ENCODE data around the gene PAK3. TPM values are rescaled to one million over a fixed set of nuclear protein-coding genes. Genes with fewer than 3 reads are reported as not detected.

The PAK3 gene
- polyA plus RNA-seq, 4 donors = under 0.01 to 0.53 (median 0.51) TPM; not detected in 1

DNA sequence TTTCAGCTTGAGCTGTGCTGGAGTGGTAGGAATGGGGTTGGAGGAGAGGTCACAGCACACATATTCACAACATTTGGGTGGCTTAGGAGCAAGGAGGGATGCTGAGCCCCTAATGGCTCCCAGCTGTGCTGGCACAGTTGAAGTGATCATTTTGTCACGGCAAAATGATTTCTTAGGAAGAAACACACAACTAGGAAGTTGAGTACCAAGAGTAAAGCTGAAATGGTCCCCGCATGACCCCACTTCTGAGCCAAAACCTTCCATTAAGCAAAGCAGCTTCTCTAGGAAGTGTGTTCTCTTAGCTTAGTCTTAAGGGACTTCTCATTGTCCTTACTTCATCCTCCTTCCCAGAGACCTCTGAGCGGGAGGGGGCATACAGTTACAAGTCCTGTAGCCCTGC lies 161.7 kb downstream of the PAK3 start:
- no peaks in the 10 kb centered on the region for H3K4me1 ChIP-seq (ENCODE audit: control insufficient read depth in 3 of 3, insufficient read depth in 2 of 3, low read depth in 1 of 3, low read length in 2 of 3)
- no peak for FAIRE-seq
- no peak for DNase-seq

DNA sequence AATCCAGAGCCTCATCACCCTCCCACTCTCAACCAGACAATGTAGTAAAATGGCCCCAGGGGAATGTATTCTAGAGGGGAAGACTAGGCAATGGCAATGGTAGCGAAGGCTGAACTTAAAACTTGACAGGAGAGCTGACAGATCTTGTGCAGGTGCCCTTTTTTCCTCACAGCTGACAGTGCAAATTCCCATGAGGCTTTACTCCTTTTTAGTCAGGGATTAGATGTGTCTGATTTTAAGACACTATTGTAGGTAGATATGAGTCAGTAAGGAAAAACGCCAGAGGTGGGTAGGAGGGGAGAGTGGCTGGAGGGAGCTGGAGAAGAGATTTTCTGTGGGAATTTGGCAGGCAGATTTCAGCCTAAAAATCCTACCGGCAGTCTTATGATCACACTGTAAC lies 163.6 kb downstream of the PAK3 start:
- Histone ChIP-seq H3K4me1 (ENCODE audit: control insufficient read depth in 3 of 3, insufficient read depth in 2 of 3, low read depth in 1 of 3, low read length in 2 of 3) (no peaks in the 10 kb centered on the region), H3K4me3 (ENCODE audit: low read depth in 1 of 3, low read length in 3 of 3) (no peak overlapping the region), H3K27me3 (ENCODE audit: control insufficient read depth in 3 of 3, insufficient read depth in 3 of 3, low read length in 3 of 3) (no peaks in the 10 kb centered on the region), H3K36me3 (ENCODE audit: control insufficient read depth in 3 of 3, insufficient read depth in 2 of 3, low read depth in 1 of 3, low read length in 3 of 3) (no peaks in the 10 kb centered on the region), H3K27ac (ENCODE audit: low read depth in 1 of 3, low read length in 2 of 3) (no peak overlapping the region), H3K9me3 (ENCODE audit: control insufficient read depth in 2 of 2, insufficient read depth in 1 of 2, low read depth in 1 of 2, low read length in 1 of 2) (no peaks in the 10 kb centered on the region)
- 56 to 82% (median 67%) methylated on average over 3 of the region's 3 CpGs for WGBS, 3 donors
- FAIRE-seq = no peak
- no peak for DNase-seq

More for the DNA sequence above, 161.7 kb downstream of the PAK3 start:
- Histone ChIP-seq H3K9me3 (ENCODE audit: control insufficient read depth in 2 of 2, insufficient read depth in 1 of 2, low read depth in 1 of 2, low read length in 1 of 2) (no peaks in the 10 kb centered on the region), H3K27ac (ENCODE audit: low read depth in 1 of 3, low read length in 2 of 3) (no peak overlapping the region), H3K27me3 (ENCODE audit: control insufficient read depth in 3 of 3, insufficient read depth in 3 of 3, low read length in 3 of 3) (no peaks in the 10 kb centered on the region), H3K4me3 (ENCODE audit: low read depth in 1 of 3, low read length in 3 of 3) (no peak overlapping the region), H3K36me3 (ENCODE audit: control insufficient read depth in 3 of 3, insufficient read depth in 2 of 3, low read depth in 1 of 3, low read length in 3 of 3) (no peaks in the 10 kb centered on the region)
- 63 to 70% (median 70%) methylated on average over 3 of the region's 3 CpGs for WGBS, 3 donors

DNA sequence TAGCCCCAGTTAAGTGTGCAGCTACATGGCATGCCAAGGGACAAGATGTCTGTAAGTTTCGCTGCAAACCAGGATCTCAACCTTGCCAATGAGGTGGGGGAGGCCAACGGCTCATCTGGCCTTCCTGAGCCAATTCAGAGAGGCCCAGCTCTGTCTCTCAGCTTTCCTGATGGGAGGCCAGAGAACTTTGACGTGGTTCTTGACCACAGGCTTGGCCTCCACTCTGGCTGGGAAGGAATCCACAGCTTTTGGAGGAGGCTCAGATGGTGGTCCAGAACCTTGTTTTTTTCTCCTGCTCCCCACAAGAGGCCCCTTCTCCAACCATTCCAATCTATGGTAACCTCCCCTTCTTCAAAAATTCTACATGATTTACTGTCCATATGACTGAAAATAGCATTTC lies 164.5 kb downstream of the PAK3 start:
- no peak overlapping the region for H3K27ac ChIP-seq (ENCODE audit: low read depth in 1 of 3, low read length in 2 of 3)
- no peaks in the 10 kb centered on the region for H3K4me1 ChIP-seq (ENCODE audit: control insufficient read depth in 3 of 3, insufficient read depth in 2 of 3, low read depth in 1 of 3, low read length in 2 of 3)
- 46 to 71% (median 69%) methylated on average over 3 of the region's 3 CpGs for WGBS, 3 donors
- DNase-seq = no peak
- H3K4me3 ChIP-seq (ENCODE audit: low read depth in 1 of 3, low read length in 3 of 3) = no peak overlapping the region
- H3K36me3 ChIP-seq (ENCODE audit: control insufficient read depth in 3 of 3, insufficient read depth in 2 of 3, low read depth in 1 of 3, low read length in 3 of 3) = no peaks in the 10 kb centered on the region
- no peaks in the 10 kb centered on the region for H3K27me3 ChIP-seq (ENCODE audit: control insufficient read depth in 3 of 3, insufficient read depth in 3 of 3, low read length in 3 of 3)
- no peak for FAIRE-seq
- no peaks in the 10 kb centered on the region for H3K9me3 ChIP-seq (ENCODE audit: control insufficient read depth in 2 of 2, insufficient read depth in 1 of 2, low read depth in 1 of 2, low read length in 1 of 2)

GRCh38 chrX:111262086-111262485 lies 166.1 kb downstream of the PAK3 start:
- Histone ChIP-seq H3K27ac (ENCODE audit: low read depth in 1 of 3, low read length in 2 of 3) (no peak overlapping the region), H3K4me3 (ENCODE audit: low read depth in 1 of 3, low read length in 3 of 3) (no peak overlapping the region), H3K4me1 (ENCODE audit: control insufficient read depth in 3 of 3, insufficient read depth in 2 of 3, low read depth in 1 of 3, low read length in 2 of 3) (no peaks in the 10 kb centered on the region), H3K36me3 (ENCODE audit: control insufficient read depth in 3 of 3, insufficient read depth in 2 of 3, low read depth in 1 of 3, low read length in 3 of 3) (no peaks in the 10 kb centered on the region), H3K9me3 (ENCODE audit: control insufficient read depth in 2 of 2, insufficient read depth in 1 of 2, low read depth in 1 of 2, low read length in 1 of 2) (no peaks in the 10 kb centered on the region), H3K27me3 (ENCODE audit: control insufficient read depth in 3 of 3, insufficient read depth in 3 of 3, low read length in 3 of 3) (peaks cover 0 to 1% (median 0%) of the 10 kb centered on the region in 3 donors)
- WGBS, 3 donors = 51 to 60% (median 57%) methylated on average over 3 of the region's 3 CpGs
- FAIRE-seq (no peak), DNase-seq (no peak)

- WGBS, 3 donors = 69 to 75% (median 69%) methylated on average over 2 of the region's 2 CpGs
- Histone ChIP-seq H3K27ac (ENCODE audit: low read depth in 1 of 3, low read length in 2 of 3) (no peak overlapping the region), H3K36me3 (ENCODE audit: control insufficient read depth in 3 of 3, insufficient read depth in 2 of 3, low read depth in 1 of 3, low read length in 3 of 3) (no peaks in the 10 kb centered on the region), H3K27me3 (ENCODE audit: control insufficient read depth in 3 of 3, insufficient read depth in 3 of 3, low read length in 3 of 3) (peaks cover 0 to 5% (median 0%) of the 10 kb centered on the region in 3 donors), H3K4me3 (ENCODE audit: low read depth in 1 of 3, low read length in 3 of 3) (no peak overlapping the region), H3K9me3 (ENCODE audit: control insufficient read depth in 2 of 2, insufficient read depth in 1 of 2, low read depth in 1 of 2, low read length in 1 of 2) (no peaks in the 10 kb centered on the region), H3K4me1 (ENCODE audit: control insufficient read depth in 3 of 3, insufficient read depth in 2 of 3, low read depth in 1 of 3, low read length in 2 of 3) (no peaks in the 10 kb centered on the region)
- FAIRE-seq (no peak), DNase-seq (no peak)
These were observed 168.4 kb downstream of the PAK3 start for GRCh38 chrX:111264385-111264784.

- DNase-seq (no peak), FAIRE-seq (no peak)
- Histone ChIP-seq H3K36me3 (ENCODE audit: control insufficient read depth in 3 of 3, insufficient read depth in 2 of 3, low read depth in 1 of 3, low read length in 3 of 3) (no peaks in the 10 kb centered on the region), H3K4me1 (ENCODE audit: control insufficient read depth in 3 of 3, insufficient read depth in 2 of 3, low read depth in 1 of 3, low read length in 2 of 3) (no peaks in the 10 kb centered on the region), H3K4me3 (ENCODE audit: low read depth in 1 of 3, low read length in 3 of 3) (no peak overlapping the region), H3K27me3 (ENCODE audit: control insufficient read depth in 3 of 3, insufficient read depth in 3 of 3, low read length in 3 of 3) (peaks cover 0 to 5% (median 0%) of the 10 kb centered on the region in 3 donors), H3K27ac (ENCODE audit: low read depth in 1 of 3, low read length in 2 of 3) (no peak overlapping the region), H3K9me3 (ENCODE audit: control insufficient read depth in 2 of 2, insufficient read depth in 1 of 2, low read depth in 1 of 2, low read length in 1 of 2) (no peaks in the 10 kb centered on the region)
- 73 to 82% (median 74%) methylated on average over 2 of the region's 2 CpGs for WGBS, 3 donors
These were observed 169.5 kb downstream of the PAK3 start for GRCh38 chrX:111265486-111265885.

GRCh38 chrX:111268506-111268905 lies 172.5 kb downstream of the PAK3 start:
- Histone ChIP-seq H3K9me3 (ENCODE audit: control insufficient read depth in 2 of 2, insufficient read depth in 1 of 2, low read depth in 1 of 2, low read length in 1 of 2) (no peaks in the 10 kb centered on the region), H3K36me3 (ENCODE audit: control insufficient read depth in 3 of 3, insufficient read depth in 2 of 3, low read depth in 1 of 3, low read length in 3 of 3) (no peaks in the 10 kb centered on the region), H3K27ac (ENCODE audit: low read depth in 1 of 3, low read length in 2 of 3) (no peak overlapping the region), H3K27me3 (ENCODE audit: control insufficient read depth in 3 of 3, insufficient read depth in 3 of 3, low read length in 3 of 3) (peaks cover 0 to 5% (median 0%) of the 10 kb centered on the region in 3 donors), H3K4me1 (ENCODE audit: control insufficient read depth in 3 of 3, insufficient read depth in 2 of 3, low read depth in 1 of 3, low read length in 2 of 3) (no peaks in the 10 kb centered on the region), H3K4me3 (ENCODE audit: low read depth in 1 of 3, low read length in 3 of 3) (no peak overlapping the region)
- FAIRE-seq (no peak), DNase-seq (no peak)
- WGBS, 3 donors = 31 to 44% (median 35%) methylated on average over 2 of the region's 2 CpGs

- WGBS, 3 donors = 23 to 41% (median 30%) methylated on average over 8 of the region's 8 CpGs
These were observed 174.3 kb downstream of the PAK3 start, which contains the start of gene CAPN6 for GRCh38 chrX:111270339-111270738. CAPN6 (minus strand) TSS chrX:111270483; CDS start chrX:111263936, 6,547 bp downstream.

More at GRCh38 chrX:111270339-111270738, 174.3 kb downstream of the PAK3 start, which contains the start of gene CAPN6:
- H3K27me3 ChIP-seq (ENCODE audit: control insufficient read depth in 3 of 3, insufficient read depth in 3 of 3, low read length in 3 of 3) = peaks cover 0 to 5% (median 0%) of the 10 kb centered on the region in 3 donors
- DNase-seq (no peak), FAIRE-seq (no peak)
- H3K4me3 ChIP-seq (ENCODE audit: low read depth in 1 of 3, low read length in 3 of 3) = peak within 1 kb of the TSS in 1 of 3 donors; percentile 10
- H3K9me3 ChIP-seq (ENCODE audit: control insufficient read depth in 2 of 2, insufficient read depth in 1 of 2, low read depth in 1 of 2, low read length in 1 of 2) = no peaks in the 10 kb centered on the region
- no peaks in the 10 kb centered on the region for H3K4me1 ChIP-seq (ENCODE audit: control insufficient read depth in 3 of 3, insufficient read depth in 2 of 3, low read depth in 1 of 3, low read length in 2 of 3)
- no peaks in the 10 kb centered on the region for H3K36me3 ChIP-seq (ENCODE audit: control insufficient read depth in 3 of 3, insufficient read depth in 2 of 3, low read depth in 1 of 3, low read length in 3 of 3)
- H3K27ac ChIP-seq (ENCODE audit: low read depth in 1 of 3, low read length in 2 of 3) = no peak within 1 kb of the TSS
